ENCODE results near the gene GPHN.

DNA sequence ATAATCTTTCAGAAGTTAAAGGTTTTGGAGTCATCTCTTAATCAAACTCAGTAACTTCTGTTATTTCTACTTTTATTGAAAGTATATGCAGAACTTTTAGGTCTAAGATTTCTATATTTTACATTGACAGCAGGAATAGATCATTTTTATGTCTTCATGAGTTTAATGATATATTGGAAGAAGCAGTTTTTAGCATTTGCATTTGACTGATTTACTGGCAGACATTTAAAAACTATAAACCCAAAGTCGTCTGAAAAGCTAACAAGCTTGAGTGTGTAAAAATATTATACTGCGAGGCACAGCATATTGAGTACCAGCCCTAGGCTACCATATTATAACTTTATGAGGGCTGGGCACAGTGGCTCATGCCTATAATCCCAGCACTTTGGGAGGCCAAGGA is 467.3 kb downstream of the GPHN start:
- TF ChIP-seq, protein P1, sequence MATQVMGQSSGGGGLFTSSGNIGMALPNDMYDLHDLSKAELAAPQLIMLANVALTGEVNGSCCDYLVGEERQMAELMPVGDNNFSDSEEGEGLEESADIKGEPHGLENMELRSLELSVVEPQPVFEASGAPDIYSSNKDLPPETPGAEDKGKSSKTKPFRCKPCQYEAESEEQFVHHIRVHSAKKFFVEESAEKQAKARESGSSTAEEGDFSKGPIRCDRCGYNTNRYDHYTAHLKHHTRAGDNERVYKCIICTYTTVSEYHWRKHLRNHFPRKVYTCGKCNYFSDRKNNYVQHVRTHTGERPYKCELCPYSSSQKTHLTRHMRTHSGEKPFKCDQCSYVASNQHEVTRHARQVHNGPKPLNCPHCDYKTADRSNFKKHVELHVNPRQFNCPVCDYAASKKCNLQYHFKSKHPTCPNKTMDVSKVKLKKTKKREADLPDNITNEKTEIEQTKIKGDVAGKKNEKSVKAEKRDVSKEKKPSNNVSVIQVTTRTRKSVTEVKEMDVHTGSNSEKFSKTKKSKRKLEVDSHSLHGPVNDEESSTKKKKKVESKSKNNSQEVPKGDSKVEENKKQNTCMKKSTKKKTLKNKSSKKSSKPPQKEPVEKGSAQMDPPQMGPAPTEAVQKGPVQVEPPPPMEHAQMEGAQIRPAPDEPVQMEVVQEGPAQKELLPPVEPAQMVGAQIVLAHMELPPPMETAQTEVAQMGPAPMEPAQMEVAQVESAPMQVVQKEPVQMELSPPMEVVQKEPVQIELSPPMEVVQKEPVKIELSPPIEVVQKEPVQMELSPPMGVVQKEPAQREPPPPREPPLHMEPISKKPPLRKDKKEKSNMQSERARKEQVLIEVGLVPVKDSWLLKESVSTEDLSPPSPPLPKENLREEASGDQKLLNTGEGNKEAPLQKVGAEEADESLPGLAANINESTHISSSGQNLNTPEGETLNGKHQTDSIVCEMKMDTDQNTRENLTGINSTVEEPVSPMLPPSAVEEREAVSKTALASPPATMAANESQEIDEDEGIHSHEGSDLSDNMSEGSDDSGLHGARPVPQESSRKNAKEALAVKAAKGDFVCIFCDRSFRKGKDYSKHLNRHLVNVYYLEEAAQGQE (IDR thresholded peaks at IDR 0.05; ENCODE audit: low read depth): no peak
- no peak for TF ChIP-seq CEBPB (IDR thresholded peaks at IDR 0.05)
- TF ChIP-seq CREB1 (IDR thresholded peaks at IDR 0.05; ENCODE audit: low read depth): no peak

Data from Ishikawa (cell line).